Karpas-422 (cell line): ENCODE data around the gene UCP1. TPM values are rescaled to one million over a fixed set of nuclear protein-coding genes. Genes with fewer than 3 reads are reported as not detected.
A peak's percentile ranks its signal among the peaks of the same experiment; 100 is the strongest.

Source experiments
- DNase-seq: peaks from one replicate; pipeline ENCODE4 v3.0.0-alpha.2; 2015
- H2AFZ ChIP-seq: fragments of 200-600 bp; sonication (generic); 2 replicates; pipeline ENCODE4 v1.6.1; 2014; ENCODE audit warnings: antibody characterized with exemption, low read length, mixed read lengths
- H3K27ac ChIP-seq: fragments of 200-600 bp; sonication (generic); 2 replicates; pipeline ENCODE4 v1.5.1; 2014; ENCODE audit warnings: mild to moderate bottlenecking, low read length, moderate library complexity
- H3K27me3 ChIP-seq: fragments of 200-600 bp; sonication (generic); 2 replicates; pipeline ENCODE4 v1.6.1; 2014; ENCODE audit warnings: low read length, mixed read lengths
- H3K36me3 ChIP-seq: fragments of 200-600 bp; sonication (generic); 2 replicates; pipeline ENCODE4 v1.6.1; 2014; ENCODE audit warnings: low read length, mixed read lengths; ENCODE audit not compliant: insufficient read depth
- H3K4me1 ChIP-seq: fragments of 200-600 bp; sonication (generic); 2 replicates; pipeline ENCODE4 v1.6.1; 2014; ENCODE audit warnings: mild to moderate bottlenecking, low read length, mixed read lengths
- H3K4me2 ChIP-seq: fragments of 200-600 bp; sonication (generic); 2 replicates; pipeline ENCODE4 v1.6.1; 2014; ENCODE audit warnings: low read length, low read depth, mild to moderate bottlenecking; ENCODE audit not compliant: poor library complexity, severe bottlenecking
- H3K4me3 ChIP-seq: fragments of 200-600 bp; sonication (generic); 2 replicates; pipeline ENCODE4 v1.5.1; 2014; ENCODE audit warnings: mild to moderate bottlenecking, antibody characterized with exemption, low read length, mixed read lengths
- H3K79me2 ChIP-seq: fragments of 200-600 bp; sonication (generic); 2 replicates; pipeline ENCODE4 v1.6.1; 2014; ENCODE audit warnings: mild to moderate bottlenecking, low read length, mixed read lengths
- H3K9ac ChIP-seq: fragments of 200-600 bp; sonication (generic); 2 replicates; pipeline ENCODE4 v1.6.0; 2014; ENCODE audit warnings: low read length
- H3K9me2 ChIP-seq: fragments of 200-600 bp; sonication (generic), shearing (Covaris generic); replicated peaks from 2 replicates; pipeline ENCODE4 v1.6.0; 2014; ENCODE audit warnings: mild to moderate bottlenecking, low read length, moderate library complexity; ENCODE audit not compliant: insufficient read depth
- H3K9me3 ChIP-seq: fragments of 300-700, 200-600 bp; sonication (generic); 2 replicates; pipeline ENCODE4 v1.6.1; 2014; ENCODE audit warnings: low read length, mixed read lengths
- H4K20me1 ChIP-seq: fragments of 200-600 bp; sonication (generic); 2 replicates; pipeline ENCODE4 v1.6.1; 2014; ENCODE audit warnings: mild to moderate bottlenecking, antibody characterized with exemption, low read length, low read depth; ENCODE audit not compliant: insufficient read depth
- total RNA-seq: library from RNA; depleted of rRNA; stranded (reverse); fragments of >200 nt; shearing (Covaris generic); gene quantifications from 2 replicates; pipeline ENCODE4 v1.2.3, GENCODE V29; 2014; ENCODE audit warnings: low replicate concordance; rRNA removed

UCP1 gene
- not detected in 2 replicates for total RNA-seq

- Histone ChIP-seq H3K9me3 (no peaks in the 10 kb centered on the region), H3K4me2 (peak within 1 kb of the TSS; percentile 37), H3K27me3 (no peaks in the 10 kb centered on the region)
Measured at GRCh38 chr4:140568507-140569306, at the start of gene UCP1. TSS of gene UCP1 (minus strand) at chr4:140568961. CDS start at chr4:140568729, 232 bp downstream.

DNA sequence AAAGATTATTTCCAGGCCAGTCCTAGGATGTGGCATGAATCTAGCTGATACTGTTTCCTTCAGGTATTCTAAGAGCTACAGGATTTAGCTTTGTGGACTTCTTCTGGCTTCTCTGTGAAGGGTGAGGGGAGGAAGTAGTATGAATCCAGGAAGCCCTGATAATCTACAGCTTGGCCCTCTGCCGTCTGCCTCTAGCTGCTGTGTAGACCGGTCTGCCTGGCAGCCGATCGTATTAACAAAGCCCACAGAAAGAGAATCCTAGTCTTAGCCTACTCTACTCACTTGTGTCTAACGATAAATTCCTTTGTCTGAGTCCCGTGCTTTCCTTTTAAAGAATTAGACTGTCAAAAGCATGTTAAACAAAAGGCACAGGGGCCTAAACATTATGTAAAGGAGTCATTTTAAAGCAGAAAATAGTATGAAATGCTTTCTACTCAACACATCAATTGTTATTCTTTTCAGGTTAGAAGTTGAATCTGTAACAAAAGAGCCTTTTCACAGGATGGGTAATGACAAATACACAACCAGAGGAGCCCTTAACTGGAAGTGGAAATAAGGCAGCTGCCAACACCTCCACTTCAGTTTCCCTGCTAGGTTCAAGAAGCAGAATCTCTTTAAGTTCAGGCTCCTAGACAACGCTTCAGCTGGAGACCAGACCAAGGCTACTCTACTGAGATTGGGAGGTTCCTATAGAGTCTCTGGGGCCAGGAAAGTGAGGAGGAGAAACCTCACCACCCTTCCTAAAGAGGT, 48.9 kb upstream of the UCP1 start:
- H3K9me2 ChIP-seq, result no peaks in the 10 kb centered on the region
- no peak overlapping the region for H2AFZ ChIP-seq
- H3K4me1 ChIP-seq, result no peaks in the 10 kb centered on the region
- no peaks in the 10 kb centered on the region for H3K36me3 ChIP-seq
- H3K79me2 ChIP-seq, result no peaks in the 10 kb centered on the region
- H3K4me3 ChIP-seq, result no peak overlapping the region
- H3K4me2 ChIP-seq, result no peak overlapping the region
- no peak overlapping the region for H3K9ac ChIP-seq
- H4K20me1 ChIP-seq, result no peaks in the 10 kb centered on the region
- H3K9me3 ChIP-seq, result no peaks in the 10 kb centered on the region
- no peak overlapping the region for H3K27ac ChIP-seq
- no peaks in the 10 kb centered on the region for H3K27me3 ChIP-seq
- no peak for DNase-seq

More at GRCh38 chr4:140568507-140569306, at the start of gene UCP1:
- Histone ChIP-seq H3K4me3 (no peak within 1 kb of the TSS; the same call in 1 of the 2 replicates), H3K4me1 (no peaks in the 10 kb centered on the region; the same call in 1 of the 2 replicates), H2AFZ (no peak within 1 kb of the TSS), H3K27ac (no peak within 1 kb of the TSS), H3K9me2 (no peaks in the 10 kb centered on the region), H3K9ac (no peak within 1 kb of the TSS), H3K36me3 (no peaks in the 10 kb centered on the region), H4K20me1 (no peaks in the 10 kb centered on the region), H3K79me2 (no peaks in the 10 kb centered on the region)
- no peak for DNase-seq

GRCh38 chr4:140615451-140615850, 46.7 kb upstream of the UCP1 start:
- Histone ChIP-seq H2AFZ (no peak overlapping the region), H3K27ac (no peak overlapping the region), H3K36me3 (no peaks in the 10 kb centered on the region), H3K9me3 (no peaks in the 10 kb centered on the region), H3K4me1 (peaks cover 5% of the 10 kb centered on the region), H4K20me1 (no peaks in the 10 kb centered on the region), H3K9me2 (no peaks in the 10 kb centered on the region), H3K4me3 (no peak overlapping the region), H3K27me3 (no peaks in the 10 kb centered on the region), H3K79me2 (no peaks in the 10 kb centered on the region), H3K9ac (no peak overlapping the region), H3K4me2 (no peak overlapping the region)
- no peak for DNase-seq

DNA sequence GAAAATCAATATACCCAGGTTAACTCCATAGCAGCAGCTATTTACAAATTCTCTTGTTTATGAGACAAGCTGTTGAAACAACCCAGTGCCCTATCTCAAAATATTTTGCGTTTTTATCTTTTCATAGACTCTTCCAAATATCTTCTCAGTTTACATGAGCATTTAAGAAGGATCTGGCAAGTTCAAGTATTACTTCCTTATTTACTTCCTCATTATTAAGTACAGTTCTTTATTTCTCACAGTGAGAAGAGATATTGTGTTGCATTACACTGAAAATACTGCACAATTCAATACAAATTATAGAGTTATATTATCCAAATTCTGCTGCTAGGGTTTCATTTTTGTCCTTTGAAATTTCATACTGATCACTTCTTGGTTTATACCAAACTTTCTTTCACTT, 43.6 kb upstream of the UCP1 start:
- no peaks in the 10 kb centered on the region for H3K79me2 ChIP-seq
- no peak overlapping the region for H3K4me2 ChIP-seq
- H3K9ac ChIP-seq, result no peak overlapping the region
- H3K4me1 ChIP-seq, result peaks cover 5% of the 10 kb centered on the region
- no peaks in the 10 kb centered on the region for H3K9me3 ChIP-seq
- H3K27me3 ChIP-seq, result no peaks in the 10 kb centered on the region
- H4K20me1 ChIP-seq, result no peaks in the 10 kb centered on the region
- no peak overlapping the region for H3K27ac ChIP-seq
- H3K4me3 ChIP-seq, result no peak overlapping the region
- H3K9me2 ChIP-seq, result no peaks in the 10 kb centered on the region
- peak; percentile 43 for DNase-seq
- H2AFZ ChIP-seq, result no peak overlapping the region
- H3K36me3 ChIP-seq, result no peaks in the 10 kb centered on the region

DNA sequence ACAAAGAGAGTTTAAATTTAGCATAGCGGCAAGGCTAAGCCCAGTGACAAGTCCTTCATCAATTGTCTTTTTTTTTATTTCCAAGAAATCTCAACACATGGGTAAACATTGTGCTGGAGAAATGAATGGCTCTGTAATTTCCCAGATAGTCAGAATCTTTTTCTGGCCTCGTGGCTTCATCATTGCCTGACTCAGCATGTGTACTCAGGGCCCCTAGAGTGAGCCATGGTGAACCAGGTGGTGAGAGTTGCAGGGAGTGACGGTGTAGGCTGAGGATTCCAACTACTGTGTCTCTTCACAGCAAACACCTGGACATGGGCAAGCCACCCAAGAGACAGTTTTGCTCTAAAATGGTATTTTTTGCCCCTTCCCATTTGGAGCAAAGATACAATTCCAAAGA, 43.1 kb upstream of the UCP1 start:
- Histone ChIP-seq H3K4me1 (peaks cover 5% of the 10 kb centered on the region), H3K4me3 (no peak overlapping the region), H3K9ac (no peak overlapping the region), H3K79me2 (no peaks in the 10 kb centered on the region), H3K4me2 (no peak overlapping the region), H3K36me3 (no peaks in the 10 kb centered on the region), H3K9me3 (no peaks in the 10 kb centered on the region), H3K9me2 (no peaks in the 10 kb centered on the region), H3K27me3 (no peaks in the 10 kb centered on the region), H4K20me1 (no peaks in the 10 kb centered on the region), H3K27ac (no peak overlapping the region), H2AFZ (no peak overlapping the region)
- DNase-seq, result no peak

- H3K4me1 ChIP-seq, result peaks cover 5% of the 10 kb centered on the region
- H3K9ac ChIP-seq, result no peak overlapping the region
- H3K27ac ChIP-seq, result no peak overlapping the region
- H3K9me3 ChIP-seq, result no peaks in the 10 kb centered on the region
- no peaks in the 10 kb centered on the region for H3K36me3 ChIP-seq
- no peaks in the 10 kb centered on the region for H3K79me2 ChIP-seq
- no peak overlapping the region for H2AFZ ChIP-seq
- H3K4me3 ChIP-seq, result no peak overlapping the region
- no peak overlapping the region for H3K4me2 ChIP-seq
- no peaks in the 10 kb centered on the region for H3K27me3 ChIP-seq
- no peaks in the 10 kb centered on the region for H3K9me2 ChIP-seq
- no peaks in the 10 kb centered on the region for H4K20me1 ChIP-seq
- DNase-seq, result peak; percentile 79
Measured at GRCh38 chr4:140609548-140610425, 41.0 kb upstream of the UCP1 start.

GRCh38 chr4:140607852-140608251, 39.1 kb upstream of the UCP1 start:
- Histone ChIP-seq H3K36me3 (no peaks in the 10 kb centered on the region), H3K27me3 (no peaks in the 10 kb centered on the region), H3K79me2 (no peaks in the 10 kb centered on the region), H3K27ac (no peak overlapping the region), H2AFZ (no peak overlapping the region), H3K9me2 (no peaks in the 10 kb centered on the region), H4K20me1 (no peaks in the 10 kb centered on the region), H3K4me3 (no peak overlapping the region), H3K4me1 (peaks cover 5% of the 10 kb centered on the region), H3K9ac (no peak overlapping the region), H3K9me3 (no peaks in the 10 kb centered on the region), H3K4me2 (no peak overlapping the region)
- DNase-seq, result no peak
